ENCODE data around the gene LRRFIP1.

LRRFIP1 gene

GRCh38 chr2:237798236-237799059 lies 171.1 kb downstream of the LRRFIP1 start, which contains the start of gene RBM44:
Gene RBM44 (plus strand): TSS chr2:237798779. CDS start chr2:237813610, 14,831 bp downstream.
- no peak for TF ChIP-seq CTCF (IDR thresholded peaks at IDR 0.05; ENCODE audit: borderline replicate concordance, insufficient read depth, low read depth, low read length)
- H3K4me3 ChIP-seq (ENCODE audit: low read depth, low read length): no peak within 1 kb of the TSS

GRCh38 chr2:237799060-237799428 lies 171.7 kb downstream of the LRRFIP1 start:
- no peak overlapping the region for H3K4me3 ChIP-seq (ENCODE audit: low read depth, low read length)
- no peak for TF ChIP-seq CTCF (IDR thresholded peaks at IDR 0.05; ENCODE audit: borderline replicate concordance, insufficient read depth, low read depth, low read length)

DNA sequence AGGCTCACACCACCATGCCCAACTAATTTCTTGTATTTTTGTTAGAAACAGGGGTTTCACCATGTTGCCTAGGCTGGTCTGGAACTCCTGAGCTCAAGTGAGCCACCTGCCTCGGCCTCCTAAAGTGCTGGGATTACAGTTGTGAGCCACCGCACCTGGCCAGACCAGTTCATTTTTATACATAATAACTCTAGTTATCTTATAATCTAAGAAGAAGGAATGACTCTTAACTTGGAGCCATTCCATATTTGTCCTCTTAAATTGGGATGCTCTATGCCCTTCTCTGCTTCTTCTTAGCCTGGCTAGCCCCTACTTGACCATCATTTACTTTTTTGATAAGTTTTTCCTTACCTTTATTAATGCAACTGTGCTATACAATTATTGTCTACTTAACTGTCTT lies 174.1 kb downstream of the LRRFIP1 start:
- no peak overlapping the region for H3K4me3 ChIP-seq (ENCODE audit: low read depth, low read length)

DNA sequence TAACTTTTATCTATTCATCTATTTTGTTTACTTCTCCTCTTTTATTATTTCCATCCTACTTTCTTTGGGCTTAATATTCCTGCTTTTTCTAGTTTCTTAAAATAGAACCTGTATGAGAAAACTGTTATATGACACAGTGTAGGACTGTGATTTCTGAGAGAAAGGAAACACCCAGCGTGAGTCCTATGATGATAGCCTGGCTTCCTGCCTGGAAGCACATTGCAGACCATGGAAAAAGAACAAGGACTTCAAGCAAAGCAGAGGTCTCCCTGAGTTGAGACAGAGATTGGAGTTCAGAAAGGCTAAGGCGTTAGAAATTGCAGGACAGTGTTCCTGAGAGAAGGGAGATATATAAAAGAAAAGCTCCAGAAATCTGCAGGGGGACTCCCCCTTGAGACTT lies 178.9 kb downstream of the LRRFIP1 start:
- no peak overlapping the region for H3K4me3 ChIP-seq (ENCODE audit: low read depth, low read length)
- TF ChIP-seq CTCF (IDR thresholded peaks at IDR 0.05; ENCODE audit: borderline replicate concordance, insufficient read depth, low read depth, low read length): no peak

More for the DNA sequence above, 174.1 kb downstream of the LRRFIP1 start:
- TF ChIP-seq CTCF (IDR thresholded peaks at IDR 0.05; ENCODE audit: borderline replicate concordance, insufficient read depth, low read depth, low read length): no peak

DNA sequence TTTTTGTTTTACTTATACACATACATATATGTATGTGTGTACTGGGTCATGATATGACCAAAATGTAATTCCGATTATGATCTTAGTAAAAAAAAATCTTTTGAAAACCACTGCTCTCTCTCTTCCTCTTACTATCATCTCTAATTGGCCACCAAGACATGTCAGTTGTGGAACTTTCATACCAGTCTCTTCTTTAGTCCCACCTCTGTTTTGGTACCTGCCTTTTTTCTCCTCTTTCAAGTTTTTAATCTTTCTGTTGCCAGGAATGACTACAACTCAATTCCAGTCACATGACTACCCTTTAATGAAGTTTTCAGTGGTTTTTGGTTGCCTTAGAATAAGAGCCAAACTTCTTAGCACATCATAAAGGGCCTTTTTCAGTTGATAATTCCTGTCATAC lies 188.2 kb downstream of the LRRFIP1 start:
- no peak overlapping the region for H3K4me3 ChIP-seq (ENCODE audit: low read depth, low read length)
- no peak for TF ChIP-seq CTCF (IDR thresholded peaks at IDR 0.05; ENCODE audit: borderline replicate concordance, insufficient read depth, low read depth, low read length)

DNA sequence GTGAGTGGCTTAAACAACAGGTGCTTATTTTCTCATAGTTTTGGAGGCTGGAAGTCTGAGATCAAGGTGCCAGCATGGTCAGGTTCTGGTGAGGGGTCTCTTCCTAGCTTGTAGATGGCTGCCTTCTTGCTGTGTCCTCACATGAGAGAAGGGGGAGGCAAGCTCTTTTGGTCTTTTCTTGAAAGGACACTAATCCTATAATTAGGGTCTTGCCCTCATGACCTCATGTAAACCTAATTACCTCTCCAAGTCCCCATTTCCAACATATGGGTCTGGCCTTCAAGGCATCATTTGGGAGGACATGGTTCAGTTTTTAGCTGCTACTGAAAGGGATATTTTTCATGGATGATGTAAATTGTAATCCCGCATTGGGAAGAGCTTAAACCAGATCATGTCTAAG lies 189.1 kb downstream of the LRRFIP1 start:
- no peak overlapping the region for H3K4me3 ChIP-seq (ENCODE audit: low read depth, low read length)
- no peak for TF ChIP-seq CTCF (IDR thresholded peaks at IDR 0.05; ENCODE audit: borderline replicate concordance, insufficient read depth, low read depth, low read length)

DNA sequence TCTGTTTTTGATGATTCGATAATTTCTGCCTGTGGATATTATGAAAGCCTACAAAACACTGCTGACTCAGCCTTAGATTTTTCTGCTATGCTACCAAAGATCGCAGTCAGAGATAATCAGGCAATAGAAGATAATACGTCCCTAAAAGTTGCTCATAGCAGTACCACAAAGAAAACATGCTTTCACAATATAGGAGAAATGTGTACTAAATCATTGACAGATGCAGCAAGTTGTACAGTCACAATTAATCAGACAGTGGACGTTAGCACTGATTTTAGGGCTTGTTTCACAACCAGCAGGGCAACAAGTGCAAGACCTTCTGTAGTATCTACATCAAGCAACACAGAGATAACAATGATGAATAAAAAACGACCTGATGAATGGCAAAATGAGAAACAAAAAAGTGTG lies 190.7 kb downstream of the LRRFIP1 start:
- TF ChIP-seq CTCF (IDR thresholded peaks at IDR 0.05; ENCODE audit: borderline replicate concordance, insufficient read depth, low read depth, low read length): no peak

More for the DNA sequence above, 190.7 kb downstream of the LRRFIP1 start:
- H3K4me3 ChIP-seq (ENCODE audit: low read depth, low read length): no peak overlapping the region

Data from GM12875 (cell line).